A204.1 (cell line): Measurements from ENCODE around the gene RRP9.

Experiments
- FAIRE-seq: peaks from 2 replicates; lab custom pipeline; 2012; peaks lifted over from hg19 to GRCh38; lab: Jason Lieb, UNC

RRP9 gene

GRCh38 chr3:51955893-51956770, 14.4 kb upstream of the RRP9 start:
- FAIRE-seq = no peak

GRCh38 chr3:51955175-51955892, 13.6 kb upstream of the RRP9 start, which contains the start of gene GPR62:
Gene GPR62 (plus strand): TSS chr3:51955381. CDS start chr3:51955653, 272 bp downstream.
- no peak for FAIRE-seq

GRCh38 chr3:51954713-51955112, 13.0 kb upstream of the RRP9 start:
- FAIRE-seq = no peak

DNA sequence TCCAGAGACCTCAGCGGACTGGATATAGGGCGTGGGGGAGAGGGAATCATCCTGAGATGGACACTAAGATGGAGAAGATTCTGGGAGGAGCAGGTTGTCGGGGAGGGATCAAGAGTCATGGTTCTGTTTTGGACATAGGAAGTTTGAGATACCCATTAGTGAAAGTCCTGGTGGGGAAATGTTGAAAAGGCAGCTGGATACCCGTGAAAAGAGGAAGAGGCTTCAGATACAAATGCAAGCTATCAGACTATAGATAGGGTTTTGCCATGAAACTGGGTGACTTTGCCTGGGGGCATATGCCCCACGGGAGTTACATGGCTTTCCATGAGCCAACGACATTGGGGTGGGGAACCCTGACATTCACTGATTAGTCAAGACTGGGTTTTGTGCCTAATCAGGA, 12.4 kb upstream of the RRP9 start:
- FAIRE-seq = no peak

- FAIRE-seq = no peak
Observed at GRCh38 chr3:51953445-51953844, 11.7 kb upstream of the RRP9 start.

DNA sequence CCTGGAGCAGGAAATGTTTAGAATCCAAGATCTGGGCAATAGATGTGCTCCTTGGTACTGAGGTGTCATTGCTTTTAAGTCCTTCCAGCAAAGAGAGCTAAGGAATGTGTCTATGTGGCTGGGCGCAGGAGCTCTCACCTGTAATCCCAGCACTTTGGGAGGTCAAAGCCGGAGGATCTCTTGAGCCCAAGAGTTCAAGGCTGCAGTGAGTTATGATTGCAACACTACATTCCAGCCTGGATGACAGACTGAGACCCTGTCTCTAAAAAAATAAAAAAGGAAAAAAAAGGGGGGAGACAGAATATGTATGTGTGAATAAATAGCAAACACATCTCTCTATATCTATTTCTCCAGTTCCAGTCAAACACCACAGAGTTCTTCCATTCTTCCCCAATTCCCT, 9.2 kb upstream of the RRP9 start:
- FAIRE-seq = no peak

DNA sequence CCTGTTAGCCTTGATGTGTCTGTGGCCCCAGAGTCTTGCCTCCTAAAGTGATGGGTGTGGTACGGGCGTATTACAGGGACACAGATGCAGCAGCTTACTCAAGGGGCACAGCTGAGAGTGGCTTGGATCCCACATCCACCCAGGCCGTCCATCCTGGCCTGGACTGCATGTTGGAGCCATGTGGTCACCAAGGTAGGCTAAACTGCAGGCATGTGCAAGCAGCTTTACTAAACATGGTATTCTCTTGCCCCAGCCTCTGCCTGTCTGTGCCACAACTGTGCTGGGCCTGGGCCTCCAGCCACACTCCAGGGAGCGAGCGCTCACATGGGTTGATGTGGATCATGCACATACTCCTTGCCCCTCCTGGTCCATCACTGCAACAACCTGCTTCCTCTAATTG, 7.4 kb upstream of the RRP9 start:
- no peak for FAIRE-seq

- no peak for FAIRE-seq
Observed at GRCh38 chr3:51948016-51948580, 6.4 kb upstream of the RRP9 start.

DNA sequence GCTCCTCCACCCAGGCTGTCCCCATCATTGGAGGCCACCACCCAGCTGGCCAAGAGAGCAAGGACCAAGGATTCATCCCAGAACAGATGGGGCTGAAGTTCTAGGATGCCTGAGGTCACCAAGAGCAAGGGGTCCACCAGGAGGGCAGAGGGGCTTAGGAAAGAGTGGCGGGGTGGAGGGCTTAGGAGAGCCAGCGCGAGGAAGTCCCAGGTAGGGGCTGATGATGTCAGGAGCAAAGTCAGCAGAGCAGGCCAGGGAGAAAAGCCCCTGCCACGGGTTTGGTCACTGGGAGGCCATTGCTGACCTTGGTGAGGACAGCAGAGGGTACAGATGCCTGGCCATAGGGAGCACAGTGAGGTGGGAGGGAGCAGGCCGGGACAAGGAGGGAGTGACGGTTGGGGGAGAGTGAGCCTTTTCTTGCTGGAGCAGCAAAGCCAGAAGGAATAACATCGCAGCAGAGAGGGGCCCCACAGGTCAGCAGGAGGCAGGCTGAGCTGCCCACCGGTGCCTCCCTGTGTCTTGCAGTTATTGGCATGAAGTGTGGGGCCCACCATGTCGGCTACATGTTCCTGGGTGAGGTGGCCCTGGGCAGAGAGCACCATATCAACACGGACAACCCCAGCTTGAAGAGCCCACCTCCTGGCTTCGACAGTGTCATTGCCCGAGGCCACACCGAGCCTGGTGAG, 5.7 kb upstream of the RRP9 start:
- no peak for FAIRE-seq

GRCh38 chr3:51946796-51947195, 5.1 kb upstream of the RRP9 start:
- FAIRE-seq = no peak

DNA sequence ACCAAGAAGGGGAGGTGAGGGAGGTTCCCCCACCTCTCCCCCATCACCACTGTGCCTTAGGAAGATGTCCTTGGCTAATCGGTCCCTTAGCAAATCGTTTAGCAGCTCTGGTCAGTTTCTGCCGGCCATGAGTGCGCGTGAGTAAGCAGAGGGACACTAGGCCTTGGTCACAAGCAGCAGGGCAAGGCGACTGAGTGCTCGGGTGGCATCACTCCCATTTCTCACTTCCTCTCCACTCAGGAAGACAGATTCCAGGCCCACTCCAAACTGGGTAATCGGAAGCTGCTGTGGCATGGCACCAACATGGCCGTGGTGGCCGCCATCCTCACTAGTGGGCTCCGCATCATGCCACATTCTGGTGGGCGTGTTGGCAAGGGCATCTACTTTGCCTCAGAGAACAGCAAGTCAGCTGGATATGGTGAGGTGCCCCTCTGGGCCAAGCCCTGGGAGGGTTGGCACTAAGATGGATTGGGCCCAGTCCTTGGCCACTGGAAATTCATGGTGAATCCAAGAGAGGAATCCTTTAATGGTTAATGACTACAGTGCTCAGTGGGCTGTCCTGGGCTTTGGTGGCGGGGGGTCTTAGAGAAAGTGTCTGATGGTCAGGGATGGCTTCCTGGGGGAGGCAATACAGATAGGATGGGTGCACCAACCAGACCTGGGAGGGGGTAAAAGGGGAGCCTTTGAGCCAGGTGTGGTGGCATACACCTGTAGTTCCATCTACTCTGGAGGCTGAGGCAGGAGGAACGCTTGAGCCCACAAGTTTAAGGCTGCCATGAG, 4.4 kb upstream of the RRP9 start:
- FAIRE-seq = no peak

GRCh38 chr3:51945031-51945840, 3.5 kb upstream of the RRP9 start:
- no peak for FAIRE-seq

DNA sequence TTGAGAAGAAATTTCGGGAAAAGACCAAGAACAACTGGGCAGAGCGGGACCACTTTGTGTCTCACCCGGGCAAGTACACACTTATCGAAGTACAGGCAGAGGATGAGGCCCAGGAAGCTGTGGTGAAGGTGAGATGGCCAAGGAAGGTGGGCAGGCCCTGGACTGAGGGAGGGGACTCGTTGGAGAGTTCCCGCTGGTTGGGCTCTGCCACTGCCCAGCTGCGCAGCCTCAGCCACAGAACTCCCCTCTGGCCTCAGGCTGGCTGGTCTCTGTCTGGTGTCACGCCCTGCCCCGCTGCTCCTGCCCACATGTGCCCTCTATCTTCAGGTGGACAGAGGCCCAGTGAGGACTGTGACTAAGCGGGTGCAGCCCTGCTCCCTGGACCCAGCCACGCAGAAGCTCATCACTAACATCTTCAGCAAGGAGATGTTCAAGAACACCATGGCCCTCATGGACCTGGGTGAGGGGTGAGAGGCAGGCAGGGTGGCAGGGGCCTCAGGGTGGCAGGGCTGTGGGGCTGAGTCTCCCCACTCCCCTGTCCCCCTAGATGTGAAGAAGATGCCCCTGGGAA, 2.8 kb upstream of the RRP9 start:
- no peak for FAIRE-seq

DNA sequence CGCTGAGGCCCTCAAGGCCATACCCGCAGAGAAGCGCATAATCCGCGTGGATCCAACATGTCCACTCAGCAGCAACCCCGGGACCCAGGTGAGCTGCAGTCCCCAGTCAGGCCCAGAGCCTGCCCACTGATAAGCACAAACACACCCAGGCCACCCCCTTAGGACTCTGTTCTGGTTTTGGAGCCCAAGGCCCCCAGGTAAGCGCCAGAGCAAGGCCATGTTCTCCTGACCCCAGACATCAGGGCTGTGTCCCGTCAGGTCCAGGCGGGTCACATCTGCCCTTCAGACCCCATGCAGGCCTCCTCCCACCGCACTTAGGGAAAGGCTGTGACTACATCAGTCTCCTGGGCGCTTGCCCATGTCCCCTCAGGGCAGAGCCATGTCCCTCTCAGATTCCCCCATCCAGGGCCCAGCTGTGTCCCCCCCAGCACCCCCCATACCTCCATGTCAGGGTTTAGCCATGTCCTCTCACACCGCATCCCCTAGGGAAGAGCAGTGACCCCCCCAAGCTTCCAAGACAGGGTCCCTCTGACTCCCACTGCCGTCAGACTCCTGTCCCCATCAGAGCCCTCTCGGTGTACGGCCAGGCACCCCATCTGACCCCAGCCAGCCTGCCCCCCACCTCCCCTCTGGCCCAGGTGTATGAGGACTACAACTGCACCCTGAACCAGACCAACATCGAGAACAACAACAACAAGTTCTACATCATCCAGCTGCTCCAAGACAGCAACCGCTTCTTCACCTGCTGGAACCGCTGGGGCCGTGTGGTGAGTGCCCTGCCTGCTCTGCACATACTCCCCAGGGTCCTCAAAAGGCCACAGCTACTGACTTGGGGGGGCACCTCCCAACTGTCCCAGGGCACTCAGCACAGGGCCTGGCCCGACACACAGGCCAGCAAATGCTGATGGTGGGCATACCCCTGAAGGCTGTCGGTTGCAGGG, 2.0 kb upstream of the RRP9 start:
- FAIRE-seq = no peak

GRCh38 chr3:51942603-51943450, 1.1 kb upstream of the RRP9 start:
- no peak for FAIRE-seq

- FAIRE-seq = no peak
Observed at GRCh38 chr3:51941463-51941797, 274 bp downstream of the RRP9 start.

DNA sequence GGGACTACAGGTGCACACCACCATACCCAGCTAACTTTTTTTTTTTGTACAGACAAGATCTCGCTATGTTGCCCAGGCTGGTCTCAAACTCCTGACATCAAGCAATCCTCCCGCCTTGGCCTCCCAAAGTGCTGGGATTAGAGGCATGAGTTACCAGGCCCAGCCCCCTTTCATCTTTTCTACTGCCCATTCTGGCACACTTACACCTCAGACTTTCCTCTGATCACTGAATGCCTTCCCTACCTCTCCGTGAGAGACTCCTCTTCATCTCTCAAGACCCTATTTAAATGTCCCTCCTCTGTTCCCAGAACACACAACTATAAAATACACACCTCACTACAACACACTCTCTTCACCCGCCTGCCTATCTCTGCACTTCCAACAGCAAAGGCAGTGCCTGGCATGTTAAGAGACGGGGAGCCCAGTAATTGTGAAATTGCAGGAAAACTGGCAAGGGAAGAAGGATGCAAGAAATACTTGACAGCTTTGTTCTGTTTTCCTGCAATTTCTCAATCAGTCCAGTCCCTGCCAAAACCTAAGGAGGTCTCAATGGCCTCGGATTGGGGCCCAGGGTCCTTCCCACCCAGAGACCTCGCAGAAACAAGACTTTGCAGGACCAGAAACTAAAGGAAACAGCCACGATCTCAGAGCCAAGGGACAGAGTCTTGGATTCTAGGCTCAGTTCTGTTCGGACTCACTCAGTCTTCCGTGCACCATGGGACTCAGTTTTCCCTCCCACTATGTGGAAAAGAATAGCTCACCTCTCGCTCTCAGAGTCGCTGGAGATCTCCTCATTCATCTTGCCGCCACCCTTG, 849 bp downstream of the RRP9 start:
- FAIRE-seq = no peak
